SW 1271 (cell line): ENCODE measurements around the gene ZNF362.

Experiments
- DNase-seq, 2 experiments: peaks; one replicate each; lab custom pipeline; 2025; lab: John Stamatoyannopoulos, UW

ZNF362 gene

DNA sequence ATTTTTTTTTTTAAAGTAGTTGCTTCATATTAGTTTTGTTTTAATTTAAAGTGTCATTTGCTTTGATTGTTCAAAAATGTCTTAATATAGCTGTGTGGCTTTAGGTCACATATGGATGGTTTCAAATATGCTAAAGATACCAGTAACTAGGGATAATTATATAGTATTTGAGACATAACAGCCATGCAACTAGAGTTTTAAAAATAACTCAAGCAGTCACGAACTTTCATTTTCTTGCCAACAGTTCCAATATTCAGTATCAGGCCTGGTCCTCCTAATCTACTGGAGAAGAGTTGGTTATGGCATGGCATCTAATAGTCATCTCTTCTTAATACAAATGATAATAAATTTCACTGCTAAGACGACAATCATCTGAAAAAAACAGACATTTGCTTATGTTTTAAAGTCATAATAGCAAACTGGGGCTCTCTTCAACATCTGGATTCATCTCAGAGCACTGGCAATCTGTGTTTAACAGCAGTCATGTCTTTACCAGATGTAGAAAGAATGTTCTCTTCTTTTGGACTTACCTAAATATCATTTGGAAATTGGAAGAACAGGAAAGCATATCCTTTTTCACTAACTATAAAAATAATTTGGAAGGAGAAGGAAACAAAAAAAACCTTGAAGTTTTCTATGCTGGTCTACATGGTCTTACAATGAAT is 88.7 kb downstream of the ZNF362 start:
- no peak for DNase-seq

DNA sequence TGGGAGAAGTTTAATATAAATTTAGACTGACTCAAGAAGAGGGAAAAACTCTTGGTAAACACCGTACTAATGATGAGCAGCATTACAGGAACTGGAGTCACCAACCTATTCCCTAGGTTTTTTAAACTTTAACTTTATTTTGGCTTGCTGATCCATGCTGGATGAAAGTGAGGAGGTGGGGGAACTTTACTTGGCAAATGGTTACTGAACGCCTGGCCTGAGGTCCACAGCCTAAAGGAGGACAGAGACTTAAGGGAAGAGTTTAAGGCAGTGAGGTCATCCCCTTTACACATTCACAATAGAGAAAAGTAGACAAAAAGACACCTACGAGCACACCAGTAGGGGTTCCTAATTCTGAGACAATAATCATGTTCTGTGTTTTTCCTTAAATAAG is 90.2 kb downstream of the ZNF362 start:
- no peak for DNase-seq

DNA sequence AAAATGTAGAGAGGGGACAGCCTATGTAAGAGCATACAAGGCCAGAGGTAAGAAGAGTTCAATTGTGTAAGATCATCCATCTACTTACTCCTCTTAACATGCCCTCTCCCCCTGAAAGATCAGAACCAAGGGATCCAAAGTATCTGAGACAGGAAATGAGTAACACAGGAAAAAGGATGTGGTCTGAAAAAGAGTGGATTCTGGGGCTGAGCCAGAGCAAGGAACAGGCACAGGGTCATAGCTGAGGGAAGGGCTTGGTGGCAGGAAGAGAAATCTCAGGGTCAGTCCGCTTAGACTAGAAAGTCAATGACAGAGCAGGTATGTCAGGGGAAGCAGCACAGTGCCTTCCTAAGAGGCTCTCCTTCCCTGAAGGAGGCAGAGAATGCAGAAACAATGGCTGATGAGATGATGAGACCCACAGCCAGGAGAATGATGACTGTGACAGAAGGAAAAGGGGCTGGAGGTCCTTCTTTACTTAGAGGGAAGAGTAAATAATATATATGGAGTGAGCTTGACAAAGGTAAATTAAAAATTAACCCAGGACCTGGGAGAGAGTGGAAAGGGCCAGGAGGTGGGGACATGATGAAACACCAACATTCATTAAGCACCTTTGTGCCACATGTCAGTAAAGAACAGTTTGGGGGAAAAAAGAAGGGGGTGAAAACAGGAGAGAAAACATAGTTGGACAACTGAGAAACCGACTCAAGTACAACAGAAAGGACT is 90.8 kb downstream of the ZNF362 start:
- DNase-seq: peak; percentile 83 to 96

- DNase-seq: peak in 1 of 2 experiments; percentile 33
Measured at GRCh38 chr1:33347650-33347992, 91.3 kb downstream of the ZNF362 start.

- no peak for DNase-seq
Measured at GRCh38 chr1:33348194-33348593, 91.9 kb downstream of the ZNF362 start.

DNA sequence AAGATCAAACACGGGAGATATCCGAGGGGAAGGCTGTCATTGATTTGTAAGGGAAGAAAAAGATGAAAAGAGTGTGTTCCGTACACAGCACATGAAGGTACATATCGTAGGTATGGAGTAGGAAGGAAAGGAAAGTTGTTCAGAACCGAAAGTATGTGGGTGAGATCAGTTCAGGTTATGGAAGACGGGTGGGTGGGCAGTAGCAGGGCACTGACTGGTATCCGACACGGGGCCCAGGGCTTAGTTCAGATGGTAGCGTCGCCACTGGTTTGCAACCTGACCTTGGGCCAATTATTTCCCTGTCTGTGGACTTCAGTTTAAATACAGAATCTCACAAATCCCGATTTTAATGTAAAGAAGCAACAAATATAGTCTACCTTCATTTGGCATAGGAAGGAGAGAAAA is 92.4 kb downstream of the ZNF362 start:
- DNase-seq: peak in 1 of 2 experiments; percentile 60

DNA sequence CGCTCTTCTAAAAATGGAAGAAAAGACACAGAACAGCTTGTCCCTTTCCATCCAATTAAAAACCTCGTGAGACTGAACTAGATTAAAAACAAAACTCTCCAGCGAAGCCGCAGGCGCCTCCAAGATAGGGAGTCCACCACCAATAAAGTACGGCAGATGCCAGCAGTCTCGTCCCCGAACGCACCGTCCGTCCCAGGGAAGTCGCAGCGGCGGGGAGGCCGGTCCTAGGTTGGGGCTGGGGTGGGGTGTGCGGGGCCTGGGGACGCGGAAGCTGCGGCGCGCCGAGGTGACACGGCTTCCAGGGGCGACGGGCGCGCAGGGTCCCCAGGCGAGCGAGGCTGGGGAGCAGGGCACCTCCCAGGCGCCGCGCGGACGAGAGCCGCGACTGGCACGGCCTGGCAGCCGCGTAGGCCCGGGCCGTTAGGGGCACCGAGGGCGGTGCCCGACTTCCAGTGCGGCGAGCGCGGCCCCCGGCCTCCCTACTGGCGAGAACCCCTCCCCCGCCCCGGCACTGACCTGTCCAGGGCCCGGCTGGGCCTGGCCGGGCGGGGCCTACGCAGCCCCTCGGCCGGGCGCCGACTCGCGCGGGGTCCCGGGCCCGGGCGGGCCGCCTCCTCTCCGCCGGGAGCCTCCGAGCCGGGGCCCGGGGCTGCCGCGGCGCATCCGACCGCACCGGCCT is 92.9 kb downstream of the ZNF362 start:
- DNase-seq: no peak

GRCh38 chr1:33349778-33350610 is 93.7 kb downstream of the ZNF362 start:
- DNase-seq: peak; percentile 58 to 74
